CD14-positive monocyte (primary cell): Measurements from ENCODE around the gene BTN2A1. TPM values are rescaled to one million over a fixed set of nuclear protein-coding genes. Genes with fewer than 3 reads are reported as not detected.
"Not testable (repeated sequence)": the region's sequence is repeated elsewhere in the genome, so short reads cannot be mapped to it uniquely, and the experiment has no call there.

Source experiments
- DNase-seq, 3 donors: peaks; one replicate each; pipeline ENCODE4 v3.0.0-alpha.2; 2011 to 2022
- H2AFZ ChIP-seq: 2 replicates; pipeline ENCODE4 v1.6.0; 2012; ENCODE audit warnings: mild to moderate bottlenecking, low read depth, low read length, inconsistent platforms; ENCODE audit not compliant: insufficient read depth, poor library complexity, severe bottlenecking
- H3K27ac ChIP-seq, 2 donors: 1 replicate in 1 of 2; 2 replicates in 1 of 2; pipeline ENCODE4 v1.5.1; 2012 to 2013; ENCODE audit warnings: low read length in 2 of 2, control low read depth in 1 of 2, inconsistent platforms in 1 of 2, low read depth in 1 of 2, mild to moderate bottlenecking in 1 of 2
- H3K27me3 ChIP-seq, 2 donors: one replicate each; pipeline versions ENCODE4 v1.6.0 to v1.6.1; 2011 to 2013; ENCODE audit warnings: low read length in 2 of 2; ENCODE audit not compliant: control insufficient read depth in 2 of 2, insufficient read depth in 2 of 2
- H3K36me3 ChIP-seq, 2 donors: replicated peaks in 1 of 2; 1 replicate in 1 of 2; 2 replicates in 1 of 2; pipeline versions ENCODE4 v1.5.1 to v1.6.1; 2012 to 2013; ENCODE audit warnings: low read length in 2 of 2, control low read depth in 1 of 2, inconsistent platforms in 1 of 2, mild to moderate bottlenecking in 1 of 2; ENCODE audit not compliant: insufficient read depth in 2 of 2, control insufficient read depth in 1 of 2
- H3K4me1 ChIP-seq, 2 donors: 1 replicate in 1 of 2; 2 replicates in 1 of 2; pipeline versions ENCODE4 v1.5.1 to v1.6.1; 2012 to 2013; ENCODE audit warnings: low read length in 2 of 2, control low read depth in 1 of 2, inconsistent platforms in 1 of 2, mild to moderate bottlenecking in 1 of 2, moderate library complexity in 1 of 2; ENCODE audit not compliant: insufficient read depth in 2 of 2, control insufficient read depth in 1 of 2
- H3K4me2 ChIP-seq: replicated peaks from 2 replicates; pipeline ENCODE3; 2012; ENCODE audit warnings: low read length, moderate library complexity, mild to moderate bottlenecking; ENCODE audit not compliant: poor library complexity, severe bottlenecking; ENCODE audit errors: extremely low read depth
- H3K4me3 ChIP-seq, 3 experiments: fragments of 200-600 bp in 1 of 3; sonication (generic) in 1 of 3; replicated peaks in 1 of 3; 1 replicate in 2 of 3; 2 replicates in 1 of 3; pipeline ENCODE4 v1.5.1; 2011 to 2013; ENCODE audit warnings: low read length in 3 of 3, mild to moderate bottlenecking in 3 of 3, control low read depth in 2 of 3, low read depth in 2 of 3, inconsistent platforms in 1 of 3, moderate library complexity in 1 of 3
- H3K79me2 ChIP-seq: 2 replicates; pipeline ENCODE4 v1.6.0; 2012; ENCODE audit warnings: mild to moderate bottlenecking, control low read depth, inconsistent platforms, low read length, moderate library complexity; ENCODE audit not compliant: insufficient read depth
- H3K9ac ChIP-seq: 2 replicates; pipeline ENCODE4 v1.6.0; 2017; ENCODE audit warnings: low read length, mild to moderate bottlenecking; ENCODE audit not compliant: insufficient read depth, poor library complexity, severe bottlenecking
- H3K9me3 ChIP-seq, 2 donors: replicated peaks in 1 of 2; 1 replicate in 1 of 2; 2 replicates in 1 of 2; pipeline versions ENCODE4 v1.5.1 to v1.6.1; 2012 to 2013; ENCODE audit warnings: low read length in 2 of 2, control low read depth in 1 of 2; ENCODE audit not compliant: control insufficient read depth in 1 of 2, insufficient read depth in 1 of 2
- H4K20me1 ChIP-seq: 2 replicates; pipeline ENCODE4 v1.6.0; 2012; ENCODE audit warnings: mild to moderate bottlenecking, low read length, control low read depth, moderate library complexity; ENCODE audit not compliant: insufficient read depth
- H3K27ac Mint-ChIP-seq, 7 donors: one replicate each; pipeline ENCODE4 v1.8.0; 2020; ENCODE audit warnings: mild to moderate bottlenecking in 7 of 7, mixed read lengths in 7 of 7, moderate library complexity in 6 of 7, inconsistent platforms in 2 of 7
- H3K27me3 Mint-ChIP-seq, 3 donors: one replicate each; pipeline ENCODE4 v1.8.0; 2021 to 2022; ENCODE audit warnings: low read depth in 3 of 3, mild to moderate bottlenecking in 3 of 3, mixed read lengths in 3 of 3, moderate library complexity in 3 of 3, inconsistent platforms in 1 of 3
- H3K36me3 Mint-ChIP-seq, 2 donors: one replicate each; pipeline ENCODE4 v1.8.0; 2020; ENCODE audit warnings: mixed read lengths in 2 of 2, inconsistent platforms in 1 of 2, mild to moderate bottlenecking in 1 of 2
- H3K4me1 Mint-ChIP-seq: one replicate; pipeline ENCODE4 v1.8.0; 2020; ENCODE audit warnings: mild to moderate bottlenecking, mixed read lengths
- H3K4me3 Mint-ChIP-seq, 2 donors: one replicate each; pipeline ENCODE4 v1.8.0; 2020; ENCODE audit warnings: mild to moderate bottlenecking in 2 of 2, mixed read lengths in 2 of 2, moderate library complexity in 1 of 2
- H3K9me3 Mint-ChIP-seq, 7 donors: one replicate each; pipeline ENCODE4 v1.8.0; 2020 to 2022; ENCODE audit warnings: mixed read lengths in 7 of 7, mild to moderate bottlenecking in 6 of 7, moderate library complexity in 6 of 7, inconsistent platforms in 2 of 7
- CTCF ChIP-seq: fragments of 200-600 bp; IDR thresholded peaks from one replicate; pipeline ENCODE4 v1.8.0; 2022; ENCODE audit warnings: antibody characterized with exemption, mild to moderate bottlenecking
- WGBS: methylation state at CpG from one replicate; pipeline ENCODE4 v1.1.5; 2013; ENCODE audit warnings: missing lambda C conversion rate; ENCODE audit not compliant: insufficient coverage; 5-methylcytosine and 5-hydroxymethylcytosine counted together
- intact Hi-C, 2 donors: fragments of 100-400 bp; cut with micrococcal nuclease; formaldehyde crosslinking; loops; one replicate each; pipeline versions ENCODE4 v1.15.0 to v1.15.1; 2023
- polyA plus RNA-seq, 3 donors: library from polyadenylated mRNA; depleted of rRNA in 1 of 3; unstranded in 2 of 3; stranded (reverse) in 1 of 3; fragments of 300-500 nt in 2 of 3; fragments of >200 nt in 1 of 3; fragmentation: Illumina TruSeq in 2 of 3; gene quantifications; 1 replicate in 2 of 3; 2 replicates in 1 of 3; pipeline ENCODE4 v1.2.3, GENCODE V29; 2012 to 2021

Gene BTN2A1
- polyA plus RNA-seq, 3 donors, result 4.3 to 66.4 (median 10.8) TPM

GRCh38 chr6:26502626-26503025 is 44.9 kb downstream of the BTN2A1 start:
- WGBS, result no CpG with 5 or more reads among the region's 3 CpGs
- Mint-ChIP-seq H3K9me3 (peaks cover 0 to 12% (median 7%) of the 10 kb centered on the region in 7 donors), H3K27ac (no peak overlapping the region), H3K27me3 (peaks cover 34 to 51% (median 39%) of the 10 kb centered on the region in 3 donors), H3K4me3 (peak overlapping the region in 1 of 2 donors; percentile 53), H3K36me3 (peaks cover 4 to 8% of the 10 kb centered on the region in 2 donors), H3K4me1 (peaks cover 23% of the 10 kb centered on the region)
- Histone ChIP-seq H3K4me2 (no peak overlapping the region), H3K79me2 (no peaks in the 10 kb centered on the region), H3K4me3 (no peak overlapping the region), H3K27me3 (peaks cover 28 to 46% of the 10 kb centered on the region in 2 donors), H3K4me1 (peaks cover 13 to 14% of the 10 kb centered on the region in 2 donors), H3K27ac (no peak overlapping the region), H2AFZ (no peak overlapping the region), H3K9ac (no peak overlapping the region), H4K20me1 (no peaks in the 10 kb centered on the region), H3K9me3 (peaks cover 0 to 4% of the 10 kb centered on the region in 2 donors), H3K36me3 (no peaks in the 10 kb centered on the region)
- DNase-seq, result no peak
- intact Hi-C loops, result no loop called here
- TF ChIP-seq CTCF, result no peak

GRCh38 chr6:26507658-26508057 is 49.9 kb downstream of the BTN2A1 start:
- intact Hi-C loops, result no loop called here
- H3K4me1 Mint-ChIP-seq, result peaks cover 7% of the 10 kb centered on the region
- Histone ChIP-seq H2AFZ (no peak overlapping the region), H3K4me3 (no peak overlapping the region), H3K4me2 (no peak overlapping the region), H3K36me3 (no peaks in the 10 kb centered on the region), H3K27me3 (peaks cover 8 to 19% of the 10 kb centered on the region in 2 donors), H3K9ac (no peak overlapping the region), H3K27ac (no peak overlapping the region), H3K9me3 (no peaks in the 10 kb centered on the region), H4K20me1 (no peaks in the 10 kb centered on the region), H3K79me2 (no peaks in the 10 kb centered on the region), H3K4me1 (no peaks in the 10 kb centered on the region)
- WGBS, result no CpG with 5 or more reads among the region's 3 CpGs
- no peak overlapping the region for H3K27ac Mint-ChIP-seq
- H3K36me3 Mint-ChIP-seq, result peaks cover 0 to under 1% of the 10 kb centered on the region in 2 donors
- no peak for DNase-seq
- peaks cover 0 to 2% (median 0%) of the 10 kb centered on the region in 7 donors for H3K9me3 Mint-ChIP-seq
- TF ChIP-seq CTCF, result no peak
- peaks cover 11 to 23% (median 12%) of the 10 kb centered on the region in 3 donors for H3K27me3 Mint-ChIP-seq
- H3K4me3 Mint-ChIP-seq, result no peak overlapping the region

GRCh38 chr6:26511033-26511432 is 53.3 kb downstream of the BTN2A1 start:
- H3K27me3 Mint-ChIP-seq, H3K4me2 ChIP-seq, H3K9me3 Mint-ChIP-seq, H3K27ac ChIP-seq, intact Hi-C loops, H3K36me3 Mint-ChIP-seq, H3K4me3 Mint-ChIP-seq, H3K4me1 ChIP-seq, H3K79me2 ChIP-seq, DNase-seq, H3K36me3 ChIP-seq, H4K20me1 ChIP-seq, H3K9me3 ChIP-seq, H3K9ac ChIP-seq, H3K4me1 Mint-ChIP-seq, H3K27me3 ChIP-seq, H2AFZ ChIP-seq, H3K4me3 ChIP-seq: not testable (repeated sequence)
- H3K27ac Mint-ChIP-seq, result peak overlapping the region in 1 of 7 donors; percentile 51
- 80% methylated on average over 5 of the region's 8 CpGs for WGBS
